Measurements from ENCODE around the gene MAFG. TPM values are rescaled to one million over a fixed set of nuclear protein-coding genes. Genes with fewer than 3 reads are reported as not detected.

The MAFG gene
- polyA plus RNA-seq, 1 donor (not counting 4 experiments of a cell fraction or from before 2014, with no cell fraction given) = 8.3 TPM

GRCh38 chr17:81879121-81879520, 48.4 kb downstream of the MAFG start:
- TF ChIP-seq EZH2 (IDR thresholded peaks at IDR 0.05; ENCODE audit: low read length) (no peak), CTCF (optimal IDR thresholded peaks at IDR 0.05 in 1 of 3, IDR thresholded peaks at IDR 0.05 in 1 of 3, conservative IDR thresholded peaks at IDR 0.05 in 1 of 3; ENCODE audit: extremely low read depth in 1 of 3, insufficient read depth in 2 of 3, low read length in 3 of 3) (no peak)
- H3K27ac ChIP-seq (ENCODE audit: control insufficient read depth, insufficient read depth, low read length) = no peak overlapping the region
- no peak overlapping the region for H2AFZ ChIP-seq (ENCODE audit: control insufficient read depth, low read length)
- H3K4me3 ChIP-seq (ENCODE audit: control insufficient read depth in 2 of 3, extremely low read depth in 1 of 3, insufficient read depth in 2 of 3, low read depth in 1 of 3, low read length in 3 of 3) = no peak overlapping the region
- H3K9me1 ChIP-seq (ENCODE audit: control insufficient read depth, extremely low read depth, insufficient read depth, low read length) = no peaks in the 10 kb centered on the region
- peaks cover 7 to 20% of the 10 kb centered on the region in 2 experiments for H3K36me3 ChIP-seq (ENCODE audit: control insufficient read depth in 2 of 2, extremely low read depth in 1 of 2, insufficient read depth in 2 of 2, low read length in 2 of 2)
- H3K79me2 ChIP-seq (ENCODE audit: control insufficient read depth, insufficient read depth, low read length) = peaks cover under 1% of the 10 kb centered on the region
- H3K27me3 ChIP-seq (ENCODE audit: control insufficient read depth, extremely low read depth, insufficient read depth, low read length) = no peaks in the 10 kb centered on the region
- no peak overlapping the region for H3K4me2 ChIP-seq (ENCODE audit: control insufficient read depth, extremely low read depth, insufficient read depth, low read depth, low read length)
- H3K9me3 ChIP-seq (ENCODE audit: control insufficient read depth, low read depth, low read length) = no peaks in the 10 kb centered on the region
- FAIRE-seq = no peak
- dilution Hi-C loops (cut with MboI; ENCODE audit: extremely low pct_ligation_motif_present, low sequenced_read_pairs) = no loop called here
- no peaks in the 10 kb centered on the region for H4K20me1 ChIP-seq (ENCODE audit: control insufficient read depth, extremely low read depth, insufficient read depth, low read length)
- H3K9ac ChIP-seq (ENCODE audit: control insufficient read depth, extremely low read depth, insufficient read depth, low read length) = no peak overlapping the region
- no peak for DNase-seq (ENCODE audit: low read depth, low spot score)
- no peaks in the 10 kb centered on the region for H3K4me1 ChIP-seq (ENCODE audit: control insufficient read depth, extremely low read depth, insufficient read depth, low read length)

- H4K20me1 ChIP-seq (ENCODE audit: control insufficient read depth, extremely low read depth, insufficient read depth, low read length) = no peaks in the 10 kb centered on the region
- peaks cover 2% of the 10 kb centered on the region for H3K4me1 ChIP-seq (ENCODE audit: control insufficient read depth, extremely low read depth, insufficient read depth, low read length)
- no peak overlapping the region for H3K4me3 ChIP-seq (ENCODE audit: control insufficient read depth in 2 of 3, extremely low read depth in 1 of 3, insufficient read depth in 2 of 3, low read depth in 1 of 3, low read length in 3 of 3)
- H3K9me1 ChIP-seq (ENCODE audit: control insufficient read depth, extremely low read depth, insufficient read depth, low read length) = no peaks in the 10 kb centered on the region
- no peak overlapping the region for H3K9ac ChIP-seq (ENCODE audit: control insufficient read depth, extremely low read depth, insufficient read depth, low read length)
- H3K4me2 ChIP-seq (ENCODE audit: control insufficient read depth, extremely low read depth, insufficient read depth, low read depth, low read length) = no peak overlapping the region
- H3K27ac ChIP-seq (ENCODE audit: control insufficient read depth, insufficient read depth, low read length) = no peak overlapping the region
- dilution Hi-C loops (cut with MboI; ENCODE audit: extremely low pct_ligation_motif_present, low sequenced_read_pairs) = no loop called here
- no peak overlapping the region for H2AFZ ChIP-seq (ENCODE audit: control insufficient read depth, low read length)
- DNase-seq (ENCODE audit: low read depth, low spot score) (no peak), FAIRE-seq (no peak)
- no peaks in the 10 kb centered on the region for H3K27me3 ChIP-seq (ENCODE audit: control insufficient read depth, extremely low read depth, insufficient read depth, low read length)
- no peaks in the 10 kb centered on the region for H3K9me3 ChIP-seq (ENCODE audit: control insufficient read depth, low read depth, low read length)
- TF ChIP-seq EZH2 (IDR thresholded peaks at IDR 0.05; ENCODE audit: low read length) = no peak
- TF ChIP-seq CTCF (optimal IDR thresholded peaks at IDR 0.05 in 1 of 3, IDR thresholded peaks at IDR 0.05 in 1 of 3, conservative IDR thresholded peaks at IDR 0.05 in 1 of 3; ENCODE audit: extremely low read depth in 1 of 3, insufficient read depth in 2 of 3, low read length in 3 of 3) = no peak
- peaks cover 7 to 15% of the 10 kb centered on the region in 2 experiments for H3K36me3 ChIP-seq (ENCODE audit: control insufficient read depth in 2 of 2, extremely low read depth in 1 of 2, insufficient read depth in 2 of 2, low read length in 2 of 2)
- no peaks in the 10 kb centered on the region for H3K79me2 ChIP-seq (ENCODE audit: control insufficient read depth, insufficient read depth, low read length)
Observed at GRCh38 chr17:81878294-81878693, 49.2 kb downstream of the MAFG start.
